Measurements from ENCODE around the gene ARID3B.

GRCh38 chr15:74523982-74524381, 17.0 kb upstream of the ARID3B start:
- no peak for TF ChIP-seq POLR2A (IDR thresholded peaks at IDR 0.05)
- TF ChIP-seq CTCF (IDR thresholded peaks at IDR 0.05): no peak

Data from adrenal gland (tissue), 5 donors.